SKM-1 (cell line): ENCODE data around the gene MGME1.
A peak's percentile ranks its signal among the peaks of the same experiment; 100 is the strongest.
"Not testable (repeated sequence)": the region's sequence is repeated elsewhere in the genome, so short reads cannot be mapped to it uniquely, and the experiment has no call there.

Source experiments
- DNase-seq: peaks from one replicate; lab custom pipeline; 2025; ENCODE audit not compliant: unreplicated experiment; lab: John Stamatoyannopoulos, UW

MGME1 gene

GRCh38 chr20:17959257-17959627 is 9.6 kb upstream of the MGME1 start:
- no peak for DNase-seq

GRCh38 chr20:17960400-17960885 is 8.4 kb upstream of the MGME1 start:
- DNase-seq: not testable (repeated sequence)

GRCh38 chr20:17960927-17961586 is 7.8 kb upstream of the MGME1 start:
- no peak for DNase-seq

GRCh38 chr20:17961587-17961940 is 7.3 kb upstream of the MGME1 start:
- DNase-seq: no peak

GRCh38 chr20:17963114-17963897 is 5.5 kb upstream of the MGME1 start:
- no peak for DNase-seq

GRCh38 chr20:17964073-17964472 is 4.7 kb upstream of the MGME1 start:
- no peak for DNase-seq

- DNase-seq: no peak
These were observed 4.2 kb upstream of the MGME1 start for GRCh38 chr20:17964632-17965031.

GRCh38 chr20:17965042-17965697 is 3.6 kb upstream of the MGME1 start:
- no peak for DNase-seq

- peak; percentile 22 for DNase-seq
These were observed 2.1 kb upstream of the MGME1 start for GRCh38 chr20:17966432-17967310.

GRCh38 chr20:17967521-17968365 is 1.1 kb upstream of the MGME1 start:
- no peak for DNase-seq

- no peak for DNase-seq
These were observed 563 bp downstream of the MGME1 start for GRCh38 chr20:17969278-17969883.

- peak; percentile 74 for DNase-seq
These were observed 1.1 kb downstream of the MGME1 start for GRCh38 chr20:17969884-17970409.

GRCh38 chr20:17971300-17972013 is 2.6 kb downstream of the MGME1 start:
- DNase-seq: no peak

- DNase-seq: no peak
These were observed 3.3 kb downstream of the MGME1 start for GRCh38 chr20:17972121-17972520.

- DNase-seq: no peak
These were observed 7.5 kb downstream of the MGME1 start for GRCh38 chr20:17976305-17976704.

GRCh38 chr20:17985388-17986018 is 16.7 kb downstream of the MGME1 start:
- no peak for DNase-seq

GRCh38 chr20:17987988-17988387 is 19.2 kb downstream of the MGME1 start:
- DNase-seq: no peak

GRCh38 chr20:17990278-17990972 is 21.6 kb downstream of the MGME1 start:
- DNase-seq: no peak
